NAMALWA (cell line): ENCODE measurements around the gene LTBP2.

Experiments
- DNase-seq: peaks from one replicate; pipeline ENCODE4 v3.0.0-alpha.2; 2015; ENCODE audit warnings: low spot score

Gene LTBP2

GRCh38 chr14:74526854-74527585, 85.0 kb downstream of the LTBP2 start:
- DNase-seq = no peak

- peak; percentile 41 for DNase-seq
These were observed 86.6 kb downstream of the LTBP2 start for GRCh38 chr14:74525361-74525851.

GRCh38 chr14:74524812-74525135, 87.3 kb downstream of the LTBP2 start:
- DNase-seq = no peak

- no peak for DNase-seq
These were observed 87.8 kb downstream of the LTBP2 start for GRCh38 chr14:74524076-74524811.

GRCh38 chr14:74522740-74523139, 89.3 kb downstream of the LTBP2 start:
- DNase-seq = no peak

- no peak for DNase-seq
These were observed 90.3 kb downstream of the LTBP2 start for GRCh38 chr14:74521756-74522155.

GRCh38 chr14:74519316-74520074, 92.5 kb downstream of the LTBP2 start:
- DNase-seq = no peak

- no peak for DNase-seq
These were observed 93.8 kb downstream of the LTBP2 start for GRCh38 chr14:74518221-74518620.

GRCh38 chr14:74517731-74518130, 94.3 kb downstream of the LTBP2 start:
- DNase-seq = no peak

GRCh38 chr14:74516451-74517160, 95.4 kb downstream of the LTBP2 start:
- DNase-seq = no peak

- DNase-seq = no peak
These were observed 96.1 kb downstream of the LTBP2 start for GRCh38 chr14:74515891-74516412.

- no peak for DNase-seq
These were observed 97.5 kb downstream of the LTBP2 start for GRCh38 chr14:74514471-74514941.

GRCh38 chr14:74511966-74512830, 99.8 kb downstream of the LTBP2 start:
- DNase-seq = no peak

GRCh38 chr14:74510959-74511409, 101.1 kb downstream of the LTBP2 start:
- DNase-seq = no peak

GRCh38 chr14:74510223-74510931, 101.7 kb downstream of the LTBP2 start:
- DNase-seq = no peak

- no peak for DNase-seq
These were observed 102.3 kb downstream of the LTBP2 start for GRCh38 chr14:74509587-74510222.

GRCh38 chr14:74508844-74509428, 103.1 kb downstream of the LTBP2 start:
- no peak for DNase-seq

- DNase-seq = no peak
These were observed 103.7 kb downstream of the LTBP2 start for GRCh38 chr14:74508292-74508731.

- no peak for DNase-seq
These were observed 104.2 kb downstream of the LTBP2 start for GRCh38 chr14:74507840-74508239.
